Stimulated activated effector memory CD8-positive, alpha-beta T cell treated with anti-CD3 and anti-CD28 coated beads, Interleukin-12 subunit alpha, Interleukin-12 subunit beta, amount 100 ng/mL, for 72 hours (primary cell): ENCODE measurements around the gene OGFOD3.

Source experiments
- ATAC-seq: fragments of 150-1000 bp; cut with Tn5 transposase; 2 replicates; pipeline ENCODE4 v1.10.0; 2021
- DNase-seq, 2 donors: peaks; one replicate each; pipeline ENCODE4 v3.0.0; 2021 to 2022; ENCODE audit warnings: low spot score in 2 of 2
- H3K27ac Mint-ChIP-seq: one replicate; pipeline ENCODE4 v1.8.0; 2022; ENCODE audit warnings: mild to moderate bottlenecking, mixed read lengths
- H3K36me3 Mint-ChIP-seq: one replicate; pipeline ENCODE4 v1.8.0; 2022; ENCODE audit warnings: mild to moderate bottlenecking, mixed read lengths
- H3K4me1 Mint-ChIP-seq: one replicate; pipeline ENCODE4 v1.8.0; 2022; ENCODE audit warnings: mixed read lengths
- H3K4me3 Mint-ChIP-seq: one replicate; pipeline ENCODE4 v1.8.0; 2022; ENCODE audit warnings: mild to moderate bottlenecking, mixed read lengths
- H3K9me3 Mint-ChIP-seq: one replicate; pipeline ENCODE4 v1.8.0; 2022; ENCODE audit warnings: mixed read lengths

The OGFOD3 gene

DNA sequence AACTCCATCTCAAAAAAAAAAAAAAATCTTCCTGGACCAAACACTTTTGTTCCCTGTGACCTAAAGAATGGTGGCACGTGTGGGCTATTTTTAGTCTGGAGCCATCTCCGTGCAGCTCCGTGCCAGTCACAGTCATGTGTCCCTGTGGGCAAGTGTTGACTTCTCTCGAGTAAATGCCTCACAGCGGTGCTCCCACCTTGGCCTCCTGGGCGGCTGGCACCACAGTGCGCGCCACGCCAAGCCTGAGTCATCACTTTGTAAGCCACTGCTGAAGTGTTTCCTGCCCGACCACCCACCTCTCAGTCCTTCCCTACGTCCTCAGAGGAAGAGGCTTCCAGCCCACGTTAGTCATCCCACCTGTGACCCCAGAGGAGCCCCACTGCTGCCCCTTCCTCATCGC is 11.1 kb downstream of the OGFOD3 start:
- H3K4me1 Mint-ChIP-seq = peaks cover 12% of the 10 kb centered on the region
- H3K4me3 Mint-ChIP-seq = no peak overlapping the region
- no peak overlapping the region for H3K27ac Mint-ChIP-seq
- ATAC-seq (peak; percentile 51), DNase-seq (no peak)
- no peaks in the 10 kb centered on the region for H3K9me3 Mint-ChIP-seq
- peaks cover 45% of the 10 kb centered on the region for H3K36me3 Mint-ChIP-seq

DNA sequence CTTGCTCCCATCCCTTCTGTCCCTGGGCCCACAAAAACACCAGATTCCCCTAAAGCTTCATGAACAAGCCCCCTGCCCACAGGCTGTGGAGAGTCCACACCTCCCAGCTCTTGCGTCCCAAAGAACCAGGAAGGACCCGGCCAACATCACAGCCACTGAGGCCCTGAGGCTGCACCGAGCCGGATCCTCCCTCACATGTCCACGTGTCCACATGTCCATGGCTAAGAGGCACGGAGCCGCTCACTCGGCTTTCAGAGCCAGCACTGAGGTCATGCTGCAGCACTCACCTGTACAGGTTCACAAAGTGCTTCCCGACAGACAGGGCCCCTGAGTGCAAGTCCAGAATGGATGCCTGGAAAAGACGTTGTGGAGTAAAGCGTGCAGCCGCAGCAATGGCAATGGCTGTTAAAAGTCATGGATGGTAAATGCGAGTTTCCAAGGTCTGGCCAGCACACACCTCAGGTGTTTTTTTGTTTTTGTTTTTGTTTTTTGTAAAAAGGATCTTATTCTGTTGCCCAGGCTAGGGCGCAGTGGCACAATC is 12.2 kb downstream of the OGFOD3 start:
- ATAC-seq = no peak
- Mint-ChIP-seq H3K4me1 (peaks cover 12% of the 10 kb centered on the region), H3K27ac (no peak overlapping the region), H3K36me3 (peaks cover 45% of the 10 kb centered on the region), H3K4me3 (no peak overlapping the region), H3K9me3 (no peaks in the 10 kb centered on the region)
- DNase-seq = no peak

DNA sequence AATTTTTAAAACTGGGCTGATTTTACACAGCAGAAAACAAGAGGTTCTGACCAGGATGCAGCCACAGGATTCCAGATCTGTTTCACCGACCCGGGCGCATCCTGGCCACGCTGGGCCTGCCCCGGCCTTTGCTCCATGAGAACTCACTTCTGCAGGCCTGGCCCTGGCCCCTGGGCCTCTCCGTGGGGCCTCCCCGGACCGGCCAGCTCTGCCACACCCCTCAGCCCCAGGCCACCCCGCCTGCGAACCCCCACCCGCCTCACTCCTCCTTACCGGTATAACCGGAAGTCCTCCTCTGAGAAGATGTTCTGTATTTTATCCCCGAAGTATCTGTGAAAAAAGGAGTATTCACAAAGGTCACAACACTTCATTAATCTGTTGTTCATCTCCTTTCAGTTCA is 13.3 kb downstream of the OGFOD3 start:
- Mint-ChIP-seq H3K36me3 (peaks cover 45% of the 10 kb centered on the region), H3K9me3 (no peaks in the 10 kb centered on the region), H3K4me3 (no peak overlapping the region), H3K4me1 (peaks cover 19% of the 10 kb centered on the region), H3K27ac (no peak overlapping the region)
- DNase-seq (no peak), ATAC-seq (no peak)

DNA sequence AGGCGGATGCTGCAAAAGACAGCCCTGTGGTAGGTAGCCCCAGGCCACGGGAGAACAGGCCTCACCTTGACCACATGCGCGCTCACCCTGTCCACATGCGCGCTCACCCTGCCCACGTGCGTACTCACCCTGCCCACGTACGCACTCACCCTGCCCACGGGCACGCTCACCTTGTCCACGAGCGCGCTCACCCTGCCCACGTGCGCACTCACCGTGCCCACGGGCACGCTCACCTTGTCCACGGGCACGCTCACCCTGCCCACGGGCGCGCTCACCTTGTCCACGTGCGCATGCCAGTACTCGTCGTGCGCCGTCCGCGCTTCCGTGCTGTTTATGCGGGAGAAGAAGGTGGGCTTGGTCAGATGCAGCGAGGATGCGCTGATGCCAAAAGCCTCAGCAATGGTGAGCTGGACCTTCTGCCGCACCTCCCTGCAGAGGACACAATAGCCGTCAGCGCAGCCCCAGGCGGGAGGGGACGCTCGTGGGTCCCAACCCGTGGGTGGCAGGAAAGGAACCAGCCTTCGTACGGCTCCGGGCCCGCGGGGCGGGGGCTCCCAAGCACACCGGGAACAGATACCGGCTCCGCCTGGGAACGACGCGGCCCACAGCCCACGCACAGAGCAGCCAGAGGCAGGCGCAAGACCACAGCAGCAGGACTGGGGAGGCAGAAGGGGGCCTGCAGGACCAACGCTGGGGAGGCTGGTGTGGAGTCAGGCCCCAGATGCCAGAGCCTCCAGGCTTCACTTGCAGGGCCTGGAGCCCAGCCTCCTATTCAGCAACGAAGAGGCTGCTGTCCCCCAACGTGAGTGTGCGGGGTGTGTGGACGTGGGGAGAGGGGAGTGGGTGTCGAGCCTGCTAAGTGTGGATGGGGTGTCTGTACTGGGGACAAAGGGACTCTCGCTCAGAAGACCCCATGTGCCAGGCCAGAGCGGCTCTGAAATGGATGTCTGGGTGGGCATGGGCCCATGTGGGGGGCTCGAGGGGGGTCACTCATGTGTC is 14.4 kb downstream of the OGFOD3 start:
- no peak for DNase-seq
- Mint-ChIP-seq H3K9me3 (no peaks in the 10 kb centered on the region), H3K4me1 (peaks cover 19% of the 10 kb centered on the region), H3K4me3 (no peak overlapping the region), H3K27ac (no peak overlapping the region), H3K36me3 (peaks cover 40% of the 10 kb centered on the region)
- ATAC-seq = no peak

DNA sequence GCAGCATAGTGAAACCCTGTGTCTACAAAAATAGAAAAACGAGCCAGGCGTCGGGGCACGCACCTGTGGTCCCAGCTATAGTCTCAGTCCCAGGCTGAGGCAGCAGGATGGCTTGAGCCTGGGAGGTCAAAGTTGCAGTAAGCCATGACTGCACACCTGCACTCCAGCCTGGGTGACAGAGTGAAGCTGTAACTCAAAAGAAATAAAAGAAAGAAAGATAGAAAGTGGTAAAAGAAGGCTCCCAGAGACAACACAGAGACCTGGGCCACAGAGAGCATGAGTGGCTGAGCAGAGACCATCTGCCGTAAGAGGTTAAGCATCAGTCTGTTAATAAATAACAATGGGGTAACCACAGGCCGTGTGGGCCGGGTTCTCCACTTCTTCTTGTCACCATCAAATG is 15.5 kb downstream of the OGFOD3 start:
- DNase-seq (no peak), ATAC-seq (no peak)
- Mint-ChIP-seq H3K9me3 (no peaks in the 10 kb centered on the region), H3K4me3 (no peak overlapping the region), H3K36me3 (peaks cover 36% of the 10 kb centered on the region), H3K4me1 (peaks cover 19% of the 10 kb centered on the region), H3K27ac (no peak overlapping the region)

DNA sequence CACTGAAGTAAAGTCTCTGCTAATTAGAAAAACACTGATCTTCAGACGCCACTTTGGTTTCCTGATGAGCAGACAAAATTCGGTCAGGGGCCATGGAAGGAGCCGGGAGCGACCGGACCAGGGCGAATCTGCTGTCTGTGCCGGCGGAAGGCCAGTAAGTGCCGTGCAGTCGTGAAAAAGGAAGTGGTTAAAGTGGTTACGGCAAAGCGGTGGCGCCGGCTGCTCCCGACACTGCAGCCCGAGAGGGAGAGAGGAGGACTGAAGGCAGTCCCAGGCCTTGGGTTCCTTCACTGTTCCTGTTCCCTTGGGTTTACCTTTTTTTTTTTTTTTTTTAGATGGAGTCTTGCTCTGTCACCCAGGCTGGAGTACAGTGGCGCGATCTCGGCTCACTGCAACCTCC is 17.6 kb downstream of the OGFOD3 start:
- no peaks in the 10 kb centered on the region for H3K9me3 Mint-ChIP-seq
- peaks cover 23% of the 10 kb centered on the region for H3K36me3 Mint-ChIP-seq
- H3K4me3 Mint-ChIP-seq = peak overlapping the region; percentile 64
- DNase-seq (peak; percentile 31 to 66), ATAC-seq (peak; percentile 88)
- H3K4me1 Mint-ChIP-seq = peaks cover 12% of the 10 kb centered on the region
- peak overlapping the region; percentile 78 for H3K27ac Mint-ChIP-seq

DNA sequence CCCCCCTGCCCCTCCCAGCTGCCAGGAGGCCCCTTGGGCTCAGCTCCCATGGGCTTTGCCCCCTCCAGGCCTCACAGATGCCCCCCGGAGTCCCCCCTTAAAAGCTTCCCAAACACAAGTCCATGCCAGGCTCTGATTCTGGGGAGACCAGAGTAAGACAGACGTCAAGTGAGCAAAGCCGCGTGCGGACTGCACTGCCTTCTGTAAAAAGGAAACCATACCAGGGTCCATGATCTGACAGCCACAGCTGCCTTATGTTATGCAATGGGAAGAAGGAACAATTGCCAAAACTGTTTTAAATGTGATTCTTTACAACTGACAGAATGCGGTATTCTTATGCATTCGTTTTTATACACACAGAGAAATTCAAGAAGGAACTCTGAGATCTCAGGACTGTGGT is 18.2 kb downstream of the OGFOD3 start:
- H3K4me3 Mint-ChIP-seq = peak overlapping the region; percentile 64
- H3K36me3 Mint-ChIP-seq = peaks cover 17% of the 10 kb centered on the region
- H3K9me3 Mint-ChIP-seq = no peaks in the 10 kb centered on the region
- no peak overlapping the region for H3K27ac Mint-ChIP-seq
- DNase-seq = no peak
- peaks cover 12% of the 10 kb centered on the region for H3K4me1 Mint-ChIP-seq
- ATAC-seq = no peak

DNA sequence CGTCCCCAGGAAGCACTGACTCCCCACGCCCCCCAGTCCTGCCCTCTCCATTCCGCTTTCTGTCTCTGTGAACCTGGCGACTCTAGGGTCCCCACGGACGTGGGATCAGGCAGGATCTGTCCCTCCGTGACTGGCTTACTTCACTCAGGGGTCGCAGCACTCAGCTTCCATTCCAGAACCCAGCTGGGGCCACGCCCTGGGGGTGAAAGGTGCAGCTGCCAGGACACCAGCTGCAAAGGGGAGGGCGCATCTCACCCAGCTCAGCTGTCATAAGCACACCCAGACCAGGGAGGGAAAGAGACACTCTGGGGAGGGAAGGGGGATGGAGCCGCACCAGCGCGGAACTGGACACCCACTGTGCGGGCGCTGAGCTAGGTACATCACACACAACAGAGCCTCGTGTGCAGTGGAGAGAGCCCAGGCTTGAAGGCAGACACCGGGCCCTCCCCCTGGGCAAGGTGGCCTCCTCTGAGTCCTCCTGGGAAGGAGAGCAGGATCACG is 18.7 kb downstream of the OGFOD3 start:
- DNase-seq = no peak
- Mint-ChIP-seq H3K9me3 (no peaks in the 10 kb centered on the region), H3K27ac (no peak overlapping the region), H3K36me3 (peaks cover 19% of the 10 kb centered on the region), H3K4me3 (no peak overlapping the region), H3K4me1 (peaks cover 12% of the 10 kb centered on the region)
- ATAC-seq = no peak

DNA sequence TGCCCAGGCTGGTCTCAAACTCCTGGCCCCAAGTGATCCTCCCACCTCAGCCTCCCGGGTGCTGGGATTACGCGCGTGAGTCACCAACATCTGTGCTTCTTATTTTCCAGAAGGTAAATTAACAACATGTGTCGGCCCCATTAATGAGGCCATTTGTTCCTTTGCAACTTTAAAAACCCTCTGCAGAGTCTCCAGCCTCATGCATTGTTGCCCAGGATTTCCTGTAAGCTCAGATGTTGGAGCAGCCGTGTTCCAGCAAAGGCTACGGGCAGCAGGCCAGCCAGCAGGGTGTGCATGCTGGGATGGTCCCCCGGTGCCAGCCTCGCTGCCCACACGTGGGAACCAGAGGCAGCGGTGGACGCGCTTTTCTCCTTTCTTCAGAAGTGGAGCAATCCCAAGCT is 19.3 kb downstream of the OGFOD3 start:
- H3K36me3 Mint-ChIP-seq = peaks cover 17% of the 10 kb centered on the region
- ATAC-seq (no peak), DNase-seq (no peak)
- no peak overlapping the region for H3K4me3 Mint-ChIP-seq
- H3K4me1 Mint-ChIP-seq = peaks cover 12% of the 10 kb centered on the region
- no peaks in the 10 kb centered on the region for H3K9me3 Mint-ChIP-seq
- H3K27ac Mint-ChIP-seq = no peak overlapping the region

DNA sequence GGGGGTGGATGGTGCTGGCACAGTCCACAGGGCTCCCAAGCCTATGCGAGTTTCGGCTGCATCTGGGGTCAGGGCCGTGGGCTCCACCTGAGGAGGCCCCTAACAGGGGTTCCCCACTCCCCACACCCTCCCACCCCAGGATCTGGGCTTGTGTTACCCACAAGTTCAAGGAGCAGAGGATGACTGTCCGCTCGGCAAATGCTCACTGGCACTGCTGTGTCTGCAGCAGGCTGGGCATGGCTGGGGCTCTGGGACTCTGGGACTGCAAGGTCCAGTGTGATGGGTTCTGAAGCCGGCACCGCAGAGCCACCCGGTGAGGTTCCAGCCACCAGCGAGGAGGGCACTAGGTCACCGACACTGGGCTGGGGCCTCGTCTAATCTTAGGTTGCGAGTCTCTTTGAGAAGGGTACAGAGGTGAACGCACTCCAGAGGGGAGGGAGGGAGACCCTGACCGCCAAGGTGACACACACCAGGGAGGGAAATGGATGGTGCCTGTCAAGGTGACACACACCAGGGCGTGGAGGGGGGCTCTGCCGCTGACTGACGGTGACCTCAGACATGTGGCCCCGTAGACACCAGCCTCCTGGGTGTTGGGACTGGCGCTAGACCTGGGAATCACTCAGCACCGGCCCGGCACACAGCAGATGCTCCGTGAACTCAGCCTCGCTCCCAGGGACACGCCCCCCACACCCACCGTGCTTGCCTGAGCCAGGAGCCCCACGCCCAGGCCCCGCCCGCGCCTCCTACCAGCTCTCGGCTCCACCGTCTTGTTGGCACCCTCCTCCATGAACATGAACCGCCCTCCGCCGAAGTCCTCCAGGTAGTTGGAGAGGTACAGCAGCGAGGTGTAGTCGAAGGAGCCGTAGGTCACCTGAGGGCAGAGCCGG is 20.7 kb downstream of the OGFOD3 start:
- H3K36me3 Mint-ChIP-seq = peaks cover 8% of the 10 kb centered on the region
- peaks cover 7% of the 10 kb centered on the region for H3K4me1 Mint-ChIP-seq
- H3K4me3 Mint-ChIP-seq = no peak overlapping the region
- H3K27ac Mint-ChIP-seq = no peak overlapping the region
- H3K9me3 Mint-ChIP-seq = no peaks in the 10 kb centered on the region
- ATAC-seq (no peak), DNase-seq (no peak)

DNA sequence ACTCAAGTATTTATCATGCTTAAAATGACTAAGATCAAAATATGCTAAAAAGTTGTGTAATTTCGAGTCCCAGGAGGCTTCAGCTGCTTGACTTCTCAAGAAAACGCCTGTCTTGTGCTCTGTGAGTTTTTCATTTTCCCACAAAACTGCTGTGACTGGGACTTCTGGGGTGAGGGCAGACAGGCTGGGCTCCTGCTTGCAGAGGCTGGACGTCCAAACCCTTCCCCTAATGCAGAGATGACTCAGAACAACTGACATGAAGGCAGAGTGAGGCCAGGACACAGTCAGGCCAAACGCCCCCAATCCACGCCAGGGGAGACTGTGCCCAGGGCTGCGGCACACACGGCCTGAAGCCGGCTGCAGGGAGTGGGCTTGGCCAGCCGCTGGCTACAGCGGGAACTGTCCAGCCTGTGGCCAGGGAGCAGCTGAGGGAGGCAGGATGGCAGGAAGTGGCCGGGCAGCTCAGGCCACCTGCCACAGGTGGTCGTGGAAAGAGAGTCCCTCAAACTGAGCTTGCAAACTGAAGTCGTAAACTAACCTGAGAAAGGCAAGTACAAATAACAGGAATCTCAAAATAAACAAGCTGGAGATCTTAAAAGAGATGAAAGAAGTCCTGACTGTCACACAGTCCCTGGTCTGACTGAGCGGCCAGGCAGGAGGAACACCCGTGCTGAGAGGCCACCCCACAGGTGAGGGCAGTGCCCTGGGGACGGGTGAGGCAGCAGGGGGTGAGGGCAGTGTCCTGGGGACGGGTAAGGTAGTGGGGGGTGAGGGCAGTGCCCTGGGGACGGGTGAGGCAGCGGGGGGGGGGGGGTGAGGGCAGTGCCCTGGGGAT is 21.6 kb downstream of the OGFOD3 start:
- DNase-seq (no peak), ATAC-seq (no peak)
- peaks cover 6% of the 10 kb centered on the region for H3K36me3 Mint-ChIP-seq
- no peaks in the 10 kb centered on the region for H3K9me3 Mint-ChIP-seq
- no peak overlapping the region for H3K27ac Mint-ChIP-seq
- no peak overlapping the region for H3K4me3 Mint-ChIP-seq
- H3K4me1 Mint-ChIP-seq = peaks cover 7% of the 10 kb centered on the region

DNA sequence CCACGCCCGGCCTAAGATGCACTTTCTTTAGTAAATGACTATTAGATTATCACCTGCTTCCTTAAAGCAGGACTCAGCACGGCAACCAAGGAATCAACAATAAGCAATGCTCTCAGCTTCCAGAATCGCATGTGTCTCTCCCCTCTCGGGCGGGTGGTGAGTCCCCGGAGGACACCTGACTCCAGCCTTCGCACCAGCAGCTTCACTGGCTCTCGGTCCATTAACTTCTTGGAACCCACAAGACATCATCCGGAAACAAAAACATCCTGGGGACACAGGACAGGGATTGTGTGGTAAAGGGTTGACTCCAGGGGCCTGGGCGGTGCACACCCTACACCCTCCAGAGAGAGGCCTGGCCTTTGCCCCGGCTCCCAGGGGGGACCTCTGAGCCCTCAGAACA is 24.1 kb downstream of the OGFOD3 start:
- ATAC-seq (no peak), DNase-seq (no peak)
- H3K27ac Mint-ChIP-seq = no peak overlapping the region
- peaks cover 6% of the 10 kb centered on the region for H3K36me3 Mint-ChIP-seq
- no peak overlapping the region for H3K4me3 Mint-ChIP-seq
- H3K4me1 Mint-ChIP-seq = no peaks in the 10 kb centered on the region
- no peaks in the 10 kb centered on the region for H3K9me3 Mint-ChIP-seq

DNA sequence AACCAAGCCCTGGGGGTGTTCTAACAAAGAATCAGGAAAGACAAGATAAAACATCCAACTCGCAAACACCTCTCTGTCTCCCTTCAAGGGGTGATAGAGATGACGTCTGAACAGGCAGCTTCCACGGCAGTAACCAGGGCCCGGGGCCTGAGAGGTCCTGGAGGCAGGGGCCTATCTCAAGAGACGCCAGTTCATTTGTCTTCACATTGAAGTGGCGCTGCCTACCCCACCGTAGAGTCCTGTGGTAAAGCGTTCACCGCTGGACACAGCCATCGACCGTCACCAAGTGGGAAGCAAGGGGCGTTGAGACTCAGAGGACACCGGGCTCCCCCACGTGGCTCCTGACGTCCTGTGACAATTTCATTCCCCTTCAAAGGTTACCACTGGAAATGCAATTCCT is 25.4 kb downstream of the OGFOD3 start:
- no peak overlapping the region for H3K27ac Mint-ChIP-seq
- no peaks in the 10 kb centered on the region for H3K9me3 Mint-ChIP-seq
- no peak for ATAC-seq

DNA sequence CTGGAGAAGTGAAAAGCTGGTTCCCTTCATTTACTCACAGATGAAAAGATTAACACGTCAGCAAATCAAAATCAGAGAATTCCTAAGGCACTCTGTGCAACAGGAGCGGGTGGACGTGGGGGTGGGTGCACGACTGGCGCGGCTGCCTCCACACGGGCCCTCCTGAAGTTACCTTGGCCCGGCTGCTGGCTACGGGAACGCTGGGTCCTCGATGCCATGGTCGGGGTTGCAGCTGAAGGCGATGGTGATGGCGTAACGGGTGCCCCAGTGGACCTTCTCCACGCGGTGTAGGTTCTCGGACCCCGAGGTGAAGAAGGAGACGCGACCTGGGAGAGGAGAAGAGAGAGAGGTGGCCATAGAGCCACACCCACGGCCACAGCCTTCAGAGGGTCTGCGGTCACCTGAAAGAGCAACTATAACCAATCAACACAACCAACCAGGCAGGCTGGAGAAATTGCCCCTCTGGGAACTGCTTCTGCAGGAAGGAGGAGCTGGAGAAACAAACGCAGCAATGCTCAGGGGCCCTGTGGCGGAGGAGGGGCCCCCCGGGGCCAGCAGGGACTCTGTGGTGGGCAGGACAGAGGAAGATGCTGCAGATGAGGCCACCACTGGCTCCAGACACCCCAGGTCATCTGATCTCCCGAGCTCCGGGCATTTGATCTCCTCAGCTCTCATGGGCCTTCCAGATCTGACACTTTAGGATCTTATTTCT is 26.0 kb downstream of the OGFOD3 start:
- no peak for DNase-seq
- Mint-ChIP-seq H3K36me3 (peaks cover 6% of the 10 kb centered on the region), H3K4me3 (no peak overlapping the region), H3K27ac (no peak overlapping the region), H3K9me3 (no peaks in the 10 kb centered on the region), H3K4me1 (peaks cover 7% of the 10 kb centered on the region)
- ATAC-seq = no peak

More for the DNA sequence above, 25.4 kb downstream of the OGFOD3 start:
- Mint-ChIP-seq H3K4me3 (no peak overlapping the region), H3K36me3 (peaks cover 6% of the 10 kb centered on the region), H3K4me1 (peaks cover 1% of the 10 kb centered on the region)
- no peak for DNase-seq
